GM19035 (cell line): ENCODE results near the gene SRI.
A peak's percentile ranks its signal among the peaks of the same experiment; 100 is the strongest.
"Not testable (repeated sequence)": the region's sequence is repeated elsewhere in the genome, so short reads cannot be mapped to it uniquely, and the experiment has no call there.

Source experiments
- ATAC-seq: cut with Tn5 transposase; IDR thresholded peaks from one replicate; pipeline ENCODE4 v1.9.1; 2021; ENCODE audit not compliant: unreplicated experiment

Gene SRI, protein sequence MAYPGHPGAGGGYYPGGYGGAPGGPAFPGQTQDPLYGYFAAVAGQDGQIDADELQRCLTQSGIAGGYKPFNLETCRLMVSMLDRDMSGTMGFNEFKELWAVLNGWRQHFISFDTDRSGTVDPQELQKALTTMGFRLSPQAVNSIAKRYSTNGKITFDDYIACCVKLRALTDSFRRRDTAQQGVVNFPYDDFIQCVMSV

DNA sequence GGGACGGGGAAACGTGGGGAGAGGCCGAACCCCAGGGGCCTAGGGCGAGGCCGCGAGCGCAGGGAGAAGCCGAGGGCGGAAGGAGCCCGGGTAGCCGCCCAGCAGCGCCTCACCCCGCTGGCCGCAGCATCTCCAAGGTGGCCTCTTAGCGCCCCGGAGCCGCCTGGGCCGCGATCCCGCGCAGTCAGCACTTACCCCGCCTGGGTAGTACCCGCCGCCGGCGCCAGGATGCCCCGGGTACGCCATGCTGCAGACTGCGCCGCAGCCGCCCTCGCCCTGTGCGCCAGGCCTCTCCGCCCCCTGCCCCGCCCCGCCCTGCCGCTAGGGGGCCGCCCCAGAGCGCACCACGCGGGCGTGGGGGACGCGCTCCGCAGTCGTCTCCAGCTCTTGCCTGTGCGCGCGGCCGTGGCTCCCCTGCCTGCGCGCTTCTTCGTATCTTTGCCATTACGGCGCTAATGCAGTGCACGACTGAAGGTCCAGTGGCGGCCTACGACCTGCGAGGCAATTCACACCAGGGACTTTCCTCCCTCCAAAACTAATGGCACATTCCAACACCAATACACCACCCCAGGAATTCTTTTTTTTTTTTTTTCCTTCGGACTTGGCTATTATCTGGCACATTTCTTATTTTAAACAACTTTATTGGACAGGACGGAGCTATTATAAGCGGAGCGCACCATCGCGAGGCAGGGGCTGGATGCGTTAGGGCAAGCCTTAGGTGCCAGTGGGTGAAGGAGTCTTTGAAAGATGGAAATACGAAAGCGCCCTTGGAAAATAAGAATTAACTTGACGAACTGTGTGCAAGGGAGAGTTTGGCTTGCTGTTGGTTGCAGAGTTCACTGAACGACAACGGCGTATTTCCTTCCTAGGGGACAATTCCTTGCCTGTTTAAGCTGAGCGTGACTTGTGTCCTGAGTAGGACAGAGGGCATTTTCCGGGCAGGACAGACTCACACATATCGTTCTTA lies at the start of gene SRI:
Gene SRI (minus strand): TSS at position 258 of the 967 bp plus-strand sequence. CDS start 12 bp downstream, at position 246.
- peak; percentile 73 for ATAC-seq

DNA sequence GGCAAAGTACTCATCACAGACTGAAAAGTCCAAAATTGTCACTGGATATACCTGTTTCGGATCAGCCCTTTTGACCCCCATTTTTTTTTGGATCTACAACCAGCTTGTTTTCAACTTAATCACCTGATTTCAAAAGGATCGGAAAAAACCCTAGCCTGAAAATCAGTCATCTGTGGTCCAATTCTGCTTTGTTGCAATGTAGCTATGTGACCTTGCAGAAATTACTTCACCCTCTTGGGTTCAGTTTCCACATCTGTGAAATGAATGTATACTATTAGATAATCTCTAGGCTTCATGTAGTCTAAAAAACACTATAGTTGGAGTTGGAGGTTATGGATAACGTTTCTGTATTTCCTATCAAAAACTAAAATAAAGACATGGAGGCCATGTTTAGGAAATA lies 49.7 kb upstream of the SRI start:
- ATAC-seq: no peak

DNA sequence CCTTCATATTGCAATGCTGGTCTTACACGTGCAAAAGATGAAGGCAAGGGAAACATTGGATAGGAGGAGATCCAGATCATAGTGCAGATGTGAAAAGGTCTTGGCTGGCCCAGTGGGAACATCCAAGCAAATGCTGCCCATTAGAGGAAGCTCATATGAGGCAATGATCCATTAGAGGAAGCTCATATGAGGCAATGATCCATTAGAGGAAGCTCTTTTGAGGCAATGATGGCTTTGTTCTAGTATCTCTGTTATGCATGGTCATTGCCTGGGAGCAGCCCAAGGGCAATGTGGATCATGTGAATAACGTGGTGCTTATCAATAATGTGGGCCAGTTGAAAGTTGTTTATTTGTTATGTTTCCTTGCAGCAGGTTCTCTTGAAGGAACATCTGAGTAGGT lies 49.0 kb upstream of the SRI start:
- ATAC-seq: no peak

DNA sequence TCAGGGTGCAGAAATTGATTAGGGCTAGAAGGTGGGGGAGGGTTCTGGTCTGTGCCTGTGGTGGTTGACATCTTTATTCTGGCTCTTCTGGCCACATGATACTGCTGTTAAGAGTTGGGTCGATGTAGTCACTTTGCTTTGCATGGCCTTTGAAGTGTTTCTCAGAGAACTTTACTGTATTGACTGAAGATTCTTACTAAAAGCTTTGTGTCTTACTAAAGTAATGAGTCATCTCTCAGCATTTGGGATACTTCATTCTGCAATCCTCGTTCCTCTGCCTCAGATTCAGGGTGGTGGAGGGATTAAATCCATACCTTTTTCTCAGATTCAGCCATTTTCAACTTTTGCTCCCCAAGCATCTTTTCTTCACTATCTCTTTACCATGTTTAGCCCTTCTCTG lies 48.2 kb upstream of the SRI start:
- ATAC-seq: no peak

DNA sequence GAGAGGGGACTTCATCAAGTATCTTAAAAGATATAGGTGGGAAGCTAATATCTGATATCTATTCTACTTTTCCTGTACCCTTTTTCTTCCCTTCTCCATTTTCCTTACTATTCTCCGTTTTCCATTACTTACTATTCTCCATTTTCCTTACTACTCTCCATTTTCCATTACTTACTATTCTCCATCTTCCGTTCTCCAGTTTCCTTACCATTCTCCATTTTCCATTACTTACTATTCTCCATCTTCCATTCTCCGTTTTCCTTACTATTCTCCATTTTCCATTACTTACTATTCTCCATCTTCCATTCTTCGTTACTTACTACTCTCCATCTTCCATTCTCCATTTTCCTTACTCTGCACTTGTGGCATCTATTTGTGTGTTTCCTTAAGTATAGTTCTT lies 47.6 kb upstream of the SRI start:
- no peak for ATAC-seq

DNA sequence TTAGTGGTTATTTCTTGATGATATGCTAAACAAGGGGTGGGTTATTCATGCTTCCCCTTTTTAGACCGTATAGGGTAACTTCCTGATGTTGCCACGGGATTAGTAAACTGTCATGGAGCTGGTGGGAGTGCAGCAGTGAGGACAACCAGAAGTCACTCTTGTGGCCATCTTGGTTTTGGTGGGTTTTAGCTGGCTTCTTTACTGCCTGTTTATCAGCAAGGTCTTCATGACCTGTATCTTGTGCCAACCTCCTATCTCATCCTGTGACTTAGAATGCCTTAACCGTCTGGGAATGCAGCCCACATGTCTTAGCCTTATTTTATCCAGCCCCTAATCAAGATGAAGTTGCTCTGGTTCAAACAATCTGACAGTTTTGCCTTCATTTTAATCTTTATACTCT lies 45.1 kb upstream of the SRI start:
- ATAC-seq: not testable (repeated sequence)

DNA sequence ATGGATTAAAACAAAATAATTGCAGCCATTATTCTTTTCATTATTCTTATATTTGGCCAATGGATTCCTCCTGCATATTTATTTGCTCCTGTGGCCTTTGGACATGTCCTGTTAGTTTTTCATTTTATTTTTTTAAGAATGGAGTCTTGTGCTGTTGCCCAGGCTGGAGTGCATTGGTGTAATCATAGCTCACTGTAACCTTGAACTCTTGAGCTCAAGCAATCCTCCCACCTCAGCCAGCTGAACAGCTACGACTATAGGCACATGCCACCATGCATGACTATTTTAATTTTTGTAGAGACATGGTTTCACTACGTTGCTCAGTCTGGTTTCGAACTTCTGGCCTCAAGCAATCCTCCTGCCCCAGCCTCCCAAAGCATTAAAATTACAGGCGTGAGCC lies 42.7 kb upstream of the SRI start:
- ATAC-seq: no peak

DNA sequence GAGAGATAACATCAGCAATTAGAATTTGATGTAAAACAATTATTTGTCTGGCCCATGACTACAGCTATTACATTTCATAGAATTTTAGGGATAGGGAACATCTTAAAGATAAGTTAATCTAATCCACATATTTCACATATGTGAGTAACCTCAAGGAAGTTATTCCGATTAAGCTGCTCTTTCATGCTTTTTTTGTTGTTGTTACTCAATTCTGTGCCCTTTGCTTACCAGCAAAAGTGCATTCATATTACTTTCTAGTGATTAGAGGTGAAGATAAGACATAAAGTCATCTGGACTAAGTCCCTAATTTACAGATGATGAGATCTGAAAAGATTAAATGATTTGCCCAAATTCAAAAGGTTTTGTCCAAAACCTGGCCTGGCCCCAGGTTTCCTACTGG lies 40.9 kb upstream of the SRI start:
- no peak for ATAC-seq

DNA sequence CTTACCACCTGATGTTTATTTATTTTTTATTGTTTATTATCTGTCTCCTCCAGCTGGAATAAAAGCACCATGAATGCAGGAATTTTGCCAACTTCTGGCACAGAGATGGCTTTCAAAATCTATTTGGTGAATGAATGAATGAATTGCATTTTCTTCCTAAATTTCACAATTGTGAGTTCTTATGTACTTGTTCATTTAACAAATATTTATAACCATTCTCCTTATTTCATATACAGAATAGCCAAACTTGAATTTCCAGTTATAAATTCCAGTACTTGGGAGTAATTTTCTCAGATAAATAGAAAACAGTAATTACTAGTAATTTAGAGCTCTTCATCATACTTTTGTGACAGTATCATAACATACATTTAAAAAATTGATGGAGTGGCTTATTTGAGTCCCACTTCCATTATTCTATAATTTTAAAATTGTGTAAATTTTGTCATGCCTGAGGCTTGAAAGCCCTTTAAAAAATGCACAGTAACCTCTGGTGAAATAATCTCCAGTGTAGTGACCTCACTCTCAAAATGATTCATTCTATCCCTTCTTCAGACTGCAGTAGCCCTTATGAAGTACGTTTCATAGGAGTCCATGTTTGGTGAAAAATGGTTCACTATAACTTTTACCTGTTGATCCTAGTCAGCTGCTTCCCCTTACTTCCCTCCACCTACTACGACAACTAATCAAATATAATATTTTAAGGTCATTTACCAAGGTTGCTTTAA lies 40.0 kb upstream of the SRI start:
- ATAC-seq: no peak

DNA sequence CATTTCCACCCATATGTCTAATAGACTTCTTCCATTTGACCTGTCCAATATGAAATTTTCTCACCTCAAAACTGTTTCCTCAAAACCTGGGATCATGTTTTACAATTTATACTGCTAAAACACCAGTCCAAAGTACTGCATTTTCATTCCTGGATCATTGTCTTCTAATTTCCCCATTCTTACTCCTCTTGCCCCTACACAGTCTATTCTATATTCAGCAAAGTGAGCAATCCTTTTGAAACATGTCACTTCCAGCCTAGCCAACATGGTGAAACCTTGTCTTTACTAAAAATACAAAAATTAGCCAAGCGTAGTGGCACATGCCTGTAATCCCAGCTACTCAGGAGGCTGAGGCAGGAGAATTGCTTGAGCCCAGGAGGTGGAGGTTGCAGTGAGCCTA lies 38.5 kb upstream of the SRI start:
- not testable (repeated sequence) for ATAC-seq

DNA sequence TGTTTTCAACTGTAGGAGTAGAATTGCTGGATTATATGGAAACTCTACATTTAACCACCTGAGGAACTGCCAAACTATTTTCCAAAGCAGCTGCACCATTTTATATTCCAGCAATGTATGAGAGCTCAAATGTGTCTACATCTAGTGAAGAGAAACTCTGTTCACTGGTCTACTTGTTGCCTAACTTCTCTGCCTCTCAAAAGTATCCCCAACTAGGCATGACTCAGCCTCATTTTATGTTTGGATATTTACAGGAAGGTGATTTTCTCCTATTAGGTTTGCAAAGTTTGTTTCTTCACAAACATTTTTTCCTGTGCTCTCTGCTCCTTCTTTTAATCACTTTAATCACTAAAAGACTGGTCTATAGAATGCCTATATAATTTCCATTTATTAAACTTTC lies 37.1 kb upstream of the SRI start:
- ATAC-seq: no peak

DNA sequence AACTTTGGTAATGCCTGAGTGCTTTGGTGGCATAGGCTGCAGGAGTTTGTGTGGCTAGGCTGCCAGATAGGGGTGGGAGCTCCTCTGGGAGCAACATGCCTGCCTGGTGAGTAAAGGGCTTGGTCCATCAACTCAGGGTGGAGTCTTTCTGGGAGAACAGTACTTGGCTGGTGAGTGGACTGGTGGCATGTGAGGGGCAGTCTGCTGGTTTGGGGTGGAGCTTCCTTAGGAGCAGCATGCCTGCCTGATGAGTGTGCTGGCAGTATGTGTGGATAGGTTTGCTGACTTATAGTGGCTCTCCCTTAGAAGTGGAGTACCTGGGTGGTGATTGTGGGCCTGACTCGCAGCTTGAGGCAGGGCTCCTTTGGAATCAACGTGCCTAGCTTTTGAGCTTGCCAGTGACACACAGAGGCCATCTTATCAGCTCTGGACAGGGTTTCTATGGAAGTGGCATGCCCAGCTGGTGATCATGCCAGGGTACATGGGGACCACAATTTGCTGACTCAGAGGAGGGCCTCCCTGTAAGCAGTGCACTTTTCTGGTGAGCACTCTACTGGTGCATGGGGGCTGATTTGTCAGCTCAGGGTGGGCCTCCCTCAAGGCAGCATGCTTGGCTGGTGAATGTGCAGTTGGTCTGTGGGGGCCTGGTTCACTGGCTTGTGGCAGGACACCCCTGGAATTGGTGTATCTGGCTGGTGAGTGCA lies 35.0 kb upstream of the SRI start:
- no peak for ATAC-seq

DNA sequence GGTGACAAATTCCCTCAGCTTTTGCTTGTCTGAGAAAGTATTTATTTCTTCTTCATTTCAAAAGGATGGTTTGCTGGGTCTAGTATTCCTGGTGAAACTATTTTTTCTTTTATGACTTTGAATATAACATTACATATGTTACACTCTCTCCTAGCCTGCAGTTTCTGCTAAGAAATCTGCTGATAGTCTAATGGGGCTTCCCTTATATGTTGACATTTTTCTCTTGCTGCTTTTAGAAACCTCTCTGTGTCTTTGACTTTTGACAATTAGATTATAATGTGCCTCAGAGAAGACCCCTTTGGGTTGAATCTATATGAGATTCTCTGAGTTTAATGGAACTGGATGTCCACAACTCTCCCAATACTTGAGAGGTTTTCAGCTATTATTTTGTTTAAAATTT lies 33.8 kb upstream of the SRI start:
- no peak for ATAC-seq

DNA sequence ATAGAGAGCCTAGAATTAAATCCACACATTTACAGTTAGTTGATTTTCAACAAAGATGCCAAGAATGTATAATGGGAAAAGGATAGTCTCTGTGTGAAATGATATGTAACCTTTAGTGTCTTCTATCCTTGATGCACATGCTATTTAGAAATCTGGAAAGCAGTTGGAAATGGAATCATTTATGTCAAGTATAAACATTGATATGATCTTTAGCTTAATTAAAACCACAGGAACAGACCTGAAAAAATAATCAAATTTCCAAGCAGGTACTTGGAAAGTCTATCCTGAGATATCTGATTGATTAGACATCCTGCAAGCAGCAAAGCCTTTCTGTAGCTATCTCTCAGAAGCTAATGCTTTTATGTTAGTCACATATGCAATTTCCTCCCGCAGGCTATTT lies 24.4 kb upstream of the SRI start:
- no peak for ATAC-seq

DNA sequence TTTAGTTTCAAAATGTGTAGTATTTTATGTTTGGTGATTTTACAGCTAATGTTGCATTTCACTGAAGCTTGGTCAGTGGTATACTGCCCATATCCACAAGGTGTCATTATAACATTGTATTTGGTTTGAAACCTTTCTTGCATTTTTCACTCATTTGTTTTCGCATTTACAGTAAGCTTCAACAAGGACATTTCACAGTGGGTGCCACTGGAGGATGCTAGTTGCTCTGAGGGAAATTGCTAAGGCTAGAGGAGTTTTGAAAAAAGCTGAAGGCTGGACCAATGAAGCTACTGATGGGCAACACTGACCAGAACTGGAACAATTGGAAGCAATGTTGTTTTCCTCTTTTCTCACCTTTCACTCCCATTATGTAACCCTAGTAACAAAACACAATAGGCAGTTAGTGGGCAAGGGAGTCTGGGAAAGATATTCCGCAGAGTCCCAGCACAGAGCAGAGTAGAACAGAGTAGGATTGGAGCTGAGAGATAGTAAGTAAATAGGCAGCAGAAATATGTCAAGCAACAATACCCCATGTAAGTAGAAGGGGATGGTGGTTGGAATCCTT lies 23.6 kb upstream of the SRI start:
- ATAC-seq: peak; percentile 82

DNA sequence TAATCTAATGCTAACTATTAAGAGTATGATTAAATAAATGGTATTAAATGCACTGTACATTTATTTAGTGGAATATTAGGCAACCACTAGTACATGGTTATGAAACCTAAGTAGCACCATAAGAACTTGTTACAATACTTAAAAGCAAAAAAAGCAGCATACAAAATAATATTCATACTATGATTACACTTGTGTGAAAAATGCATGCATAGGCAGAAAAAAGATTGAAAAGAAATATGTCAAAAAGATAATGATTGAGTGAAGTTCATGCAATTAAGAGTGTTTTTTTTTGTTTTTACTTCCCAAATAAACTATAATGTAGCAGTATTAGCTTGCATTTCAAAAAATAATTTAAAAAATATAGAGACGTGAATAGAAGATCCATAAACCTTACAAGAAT lies 20.0 kb upstream of the SRI start:
- ATAC-seq: no peak

DNA sequence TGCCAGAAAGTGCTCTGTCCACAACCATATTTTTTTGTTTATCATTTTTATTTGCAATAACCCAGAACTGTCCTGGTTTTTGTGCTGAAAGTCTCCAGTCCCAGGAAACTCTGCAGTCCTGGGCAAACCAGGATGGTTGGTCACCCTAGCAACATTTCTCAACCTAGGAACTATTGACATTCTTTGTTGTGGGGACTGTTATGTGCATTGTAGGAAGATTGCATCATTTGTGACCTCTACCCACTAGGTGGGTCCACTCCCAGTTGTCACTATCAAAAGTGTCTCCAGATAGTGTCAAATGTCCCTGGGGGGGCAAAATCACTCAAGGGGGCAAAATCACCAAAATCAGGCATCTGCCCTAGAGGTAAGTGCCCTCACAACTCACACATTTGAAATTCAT lies 14.0 kb upstream of the SRI start:
- no peak for ATAC-seq

DNA sequence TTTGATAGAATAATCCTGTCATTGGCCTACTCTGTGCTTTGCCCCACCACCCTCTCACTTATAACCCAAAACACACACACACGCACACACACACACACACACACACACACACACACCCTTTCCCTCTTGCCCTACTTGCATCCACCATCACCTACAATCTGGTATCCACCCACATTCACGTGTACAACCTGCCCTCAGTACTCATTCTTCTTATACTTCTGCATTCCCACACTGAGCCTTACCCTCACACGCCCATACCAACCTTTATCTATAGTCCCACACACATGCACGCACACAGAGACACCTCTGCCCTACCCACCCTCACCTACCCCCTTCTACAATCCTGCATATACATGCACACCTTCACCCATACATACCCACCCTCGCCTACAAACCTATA lies 10.8 kb upstream of the SRI start:
- no peak for ATAC-seq

DNA sequence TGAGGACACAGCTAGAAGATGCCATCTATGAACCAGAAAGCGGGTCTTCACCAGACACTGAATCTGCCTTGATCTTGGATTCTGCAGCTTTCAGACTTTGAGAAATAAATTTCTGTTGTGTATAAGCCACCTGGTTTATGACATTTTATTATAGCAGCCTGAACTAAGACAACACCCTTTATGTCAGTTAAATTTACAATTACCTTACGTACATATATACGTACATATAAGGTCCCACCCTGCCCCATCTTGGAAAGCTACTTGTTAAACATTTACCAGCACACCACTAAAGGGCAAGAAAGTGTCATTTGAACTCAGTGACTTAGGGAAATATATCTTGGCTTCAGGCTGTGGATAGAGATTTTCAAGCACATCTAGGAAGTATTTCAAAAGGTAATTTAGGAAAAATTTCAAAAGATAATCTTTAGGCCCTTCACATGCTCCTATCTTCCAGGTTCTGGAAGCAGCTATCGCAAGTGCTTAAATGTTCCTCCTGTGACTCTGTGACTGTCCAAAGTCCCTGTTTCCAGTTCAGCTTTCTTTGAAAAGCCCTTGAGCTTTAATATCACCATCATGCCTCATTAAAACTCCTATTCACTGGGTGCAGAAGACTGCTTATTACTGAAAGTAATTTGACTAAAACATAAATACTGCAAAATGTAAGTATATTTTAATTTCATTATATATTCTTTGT lies 9.6 kb upstream of the SRI start:
- no peak for ATAC-seq

DNA sequence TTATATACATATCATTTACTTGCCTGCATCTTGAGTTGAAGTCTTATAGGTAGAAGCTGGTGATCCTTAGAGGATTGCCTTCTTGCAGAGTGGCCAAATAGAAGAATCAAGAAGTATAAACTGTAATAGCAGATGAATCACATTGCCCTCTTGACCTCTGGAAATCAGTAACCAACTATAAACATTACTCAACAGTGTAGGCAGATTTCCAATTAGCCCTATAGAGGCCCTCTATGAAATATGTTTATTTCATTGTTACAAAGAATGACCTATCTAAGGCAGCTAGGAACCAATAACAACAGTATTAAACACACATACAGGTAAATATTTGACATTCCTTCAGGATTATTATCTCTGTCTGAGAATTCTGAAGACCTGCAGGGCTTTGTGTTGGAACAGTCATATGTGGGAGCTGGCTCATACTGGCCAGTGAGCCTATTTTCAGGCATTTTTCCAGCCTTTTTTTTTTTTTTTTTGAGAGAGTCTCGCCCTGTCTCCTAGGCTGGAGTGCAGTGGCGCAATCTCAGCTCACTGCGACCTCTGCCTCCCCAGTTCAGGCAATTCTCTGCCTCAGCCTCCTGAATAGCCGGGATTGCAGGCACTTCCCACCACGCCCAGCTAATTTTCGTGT lies 7.2 kb upstream of the SRI start:
- ATAC-seq: no peak
